GM08714 (cell line): ENCODE results near the gene MYRF.

ENCODE experiments used
- H3K4me3 ChIP-seq: fragments of 200-500 bp; sonication (Bioruptor generic); 2 replicates; pipeline ENCODE4 v1.5.1; 2014; ENCODE audit warnings: mild to moderate bottlenecking, low read length, inconsistent platforms
- ZNF274 ChIP-seq: IDR thresholded peaks from 2 replicates; pipeline ENCODE4 v1.6.1; 2012; ENCODE audit warnings: mild to moderate bottlenecking, low read depth, low read length

The MYRF gene

GRCh38 chr11:61756147-61756451, 3.7 kb downstream of the MYRF start:
- H3K4me3 ChIP-seq, result no peak overlapping the region
- TF ChIP-seq ZNF274, result no peak

- no peak for TF ChIP-seq ZNF274
- H3K4me3 ChIP-seq, result no peak overlapping the region
These were observed 4.2 kb downstream of the MYRF start for GRCh38 chr11:61756452-61757212.

GRCh38 chr11:61757213-61757862, 4.9 kb downstream of the MYRF start:
- no peak overlapping the region for H3K4me3 ChIP-seq
- no peak for TF ChIP-seq ZNF274

GRCh38 chr11:61760946-61761345, 8.5 kb downstream of the MYRF start:
- no peak overlapping the region for H3K4me3 ChIP-seq
- no peak for TF ChIP-seq ZNF274

- no peak for TF ChIP-seq ZNF274
These were observed 9.2 kb downstream of the MYRF start for GRCh38 chr11:61761440-61762222.

GRCh38 chr11:61762223-61762615, 9.8 kb downstream of the MYRF start:
- no peak for TF ChIP-seq ZNF274

More at GRCh38 chr11:61761440-61762222, 9.2 kb downstream of the MYRF start:
- no peak overlapping the region for H3K4me3 ChIP-seq

GRCh38 chr11:61762798-61763197, 10.4 kb downstream of the MYRF start:
- no peak overlapping the region for H3K4me3 ChIP-seq
- TF ChIP-seq ZNF274, result no peak

More at GRCh38 chr11:61762223-61762615, 9.8 kb downstream of the MYRF start:
- no peak overlapping the region for H3K4me3 ChIP-seq

- H3K4me3 ChIP-seq, result no peak overlapping the region
- no peak for TF ChIP-seq ZNF274
These were observed 11.6 kb downstream of the MYRF start for GRCh38 chr11:61763930-61764605.

- H3K4me3 ChIP-seq, result no peak overlapping the region
- TF ChIP-seq ZNF274, result no peak
These were observed 12.3 kb downstream of the MYRF start for GRCh38 chr11:61764606-61765260.

- no peak overlapping the region for H3K4me3 ChIP-seq
- no peak for TF ChIP-seq ZNF274
These were observed 13.3 kb downstream of the MYRF start for GRCh38 chr11:61765550-61766253.

GRCh38 chr11:61766353-61766841, 14.0 kb downstream of the MYRF start:
- TF ChIP-seq ZNF274, result no peak
- H3K4me3 ChIP-seq, result no peak overlapping the region

GRCh38 chr11:61768376-61769076, 16.1 kb downstream of the MYRF start:
- TF ChIP-seq ZNF274, result no peak
- H3K4me3 ChIP-seq, result no peak overlapping the region
